GM19193 (cell line): ENCODE measurements around the gene GRIK4.

ENCODE experiments used
- POLR2A ChIP-seq: IDR thresholded peaks from 4 replicates; pipeline ENCODE4 v1.6.1; 2011; ENCODE audit not compliant: insufficient read depth, insufficient read length; ENCODE audit errors: extremely low read depth

The GRIK4 gene

DNA sequence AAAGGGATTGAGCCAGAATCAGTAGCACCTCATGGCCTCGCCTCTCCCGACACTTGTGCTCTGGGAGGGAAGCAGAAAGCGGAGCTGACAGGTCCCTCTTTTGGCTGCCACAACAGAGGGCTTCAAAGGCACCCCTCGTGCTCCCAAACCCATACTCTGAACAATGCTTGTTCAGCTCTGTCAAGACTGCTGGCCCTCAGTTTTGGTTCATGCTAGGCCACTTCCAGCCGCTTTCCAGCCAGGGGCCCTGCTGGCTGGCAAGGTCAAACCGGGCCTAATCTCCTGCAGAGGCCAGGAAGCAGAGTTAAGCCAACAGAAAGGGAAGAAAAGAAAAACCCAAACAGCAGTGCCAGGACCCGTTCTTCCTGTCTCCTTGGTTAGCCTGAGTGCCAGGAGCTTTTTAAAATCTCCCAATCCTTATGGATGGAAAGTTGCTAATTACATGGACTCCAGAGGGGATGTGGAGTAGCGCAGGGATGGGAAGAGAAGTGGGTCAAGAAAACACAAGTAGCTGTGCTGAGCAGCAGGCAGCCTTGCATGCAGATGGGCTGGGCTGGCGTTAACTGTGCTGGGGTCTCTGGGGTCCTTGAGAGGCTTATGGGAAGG, 150.6 kb downstream of the GRIK4 start:
- TF ChIP-seq POLR2A, result no peak

DNA sequence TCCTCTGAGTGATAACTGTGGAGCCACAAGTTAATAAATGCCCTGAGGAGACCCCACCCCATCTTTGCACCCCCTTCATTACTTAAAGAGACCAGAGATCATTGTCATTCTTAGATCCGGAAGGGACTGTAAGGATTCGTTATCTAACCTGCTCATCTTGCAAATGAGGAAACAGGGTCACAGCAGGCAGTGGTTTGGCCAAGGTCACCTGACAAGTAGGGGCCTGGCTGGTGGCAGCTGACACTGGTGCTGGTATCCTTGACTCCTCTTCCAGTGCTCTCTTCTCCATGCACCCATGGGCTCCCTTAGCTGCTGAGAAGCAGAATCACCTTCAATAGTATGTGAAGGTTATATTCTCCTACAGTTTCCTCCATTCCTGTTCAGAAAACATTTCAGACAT, 151.6 kb downstream of the GRIK4 start:
- no peak for TF ChIP-seq POLR2A

DNA sequence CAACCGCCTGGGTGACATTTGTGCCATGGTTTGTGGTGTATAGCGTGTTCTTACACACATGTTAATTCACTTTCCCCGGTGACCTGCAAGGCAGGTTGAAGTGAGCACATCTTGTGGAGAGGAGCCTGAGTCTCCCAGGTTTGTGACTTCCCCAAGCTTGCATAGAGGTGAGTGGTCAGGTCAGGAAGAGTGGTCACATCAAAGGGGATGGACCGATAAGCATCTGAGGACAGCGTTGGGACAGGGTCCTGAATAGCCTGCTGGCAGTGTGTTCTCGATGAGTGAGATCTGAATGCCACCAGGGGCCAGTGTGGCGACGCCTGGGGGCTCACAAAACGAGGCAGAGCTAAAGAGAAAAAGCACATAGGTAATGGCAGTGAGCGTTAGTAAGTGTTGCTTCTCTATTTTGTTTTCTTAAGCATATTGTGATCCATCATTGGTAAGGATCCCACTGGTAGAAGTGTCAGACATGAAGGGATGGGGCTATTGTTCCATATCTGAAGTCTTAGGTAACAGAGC, 154.6 kb downstream of the GRIK4 start:
- no peak for TF ChIP-seq POLR2A

DNA sequence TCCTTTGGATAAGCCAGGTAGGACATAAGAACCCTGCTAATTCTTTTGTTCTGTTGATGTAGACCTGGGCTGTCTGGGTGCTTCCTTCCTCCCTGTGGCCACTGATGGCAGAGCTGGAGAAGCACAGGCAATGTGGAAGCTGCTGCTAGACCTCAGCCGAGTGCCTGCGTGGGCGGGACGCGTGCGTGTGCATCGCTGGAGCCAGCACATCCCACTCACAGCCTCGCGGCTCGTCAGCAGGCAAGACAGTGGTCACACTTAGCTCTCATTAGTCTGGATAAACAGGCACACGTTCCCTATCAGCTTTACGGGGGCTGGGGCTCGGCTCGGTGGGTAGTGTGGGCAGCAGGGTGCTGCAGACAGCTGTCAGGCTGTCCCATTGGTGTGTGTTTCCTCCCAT, 155.7 kb downstream of the GRIK4 start:
- no peak for TF ChIP-seq POLR2A

DNA sequence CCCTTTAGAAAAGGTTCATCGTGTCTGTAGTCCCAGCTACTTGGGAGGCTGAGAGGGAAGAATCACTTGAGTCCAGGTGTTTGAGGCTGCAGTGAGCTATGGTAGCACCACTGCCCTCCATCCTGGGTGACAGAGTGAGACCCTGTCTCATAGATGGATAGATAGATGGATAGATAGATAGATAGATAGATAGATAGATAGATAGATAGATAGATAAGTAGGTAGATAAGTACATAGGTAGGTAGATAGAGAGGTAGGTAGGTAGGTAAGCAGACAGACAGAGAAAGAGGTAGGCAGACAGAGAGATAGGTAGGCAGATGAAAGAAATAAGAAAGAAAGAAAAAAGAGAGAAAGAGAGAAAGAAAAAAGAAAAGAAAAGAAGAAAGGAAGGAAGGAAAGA, 156.4 kb downstream of the GRIK4 start:
- TF ChIP-seq POLR2A, result no peak

DNA sequence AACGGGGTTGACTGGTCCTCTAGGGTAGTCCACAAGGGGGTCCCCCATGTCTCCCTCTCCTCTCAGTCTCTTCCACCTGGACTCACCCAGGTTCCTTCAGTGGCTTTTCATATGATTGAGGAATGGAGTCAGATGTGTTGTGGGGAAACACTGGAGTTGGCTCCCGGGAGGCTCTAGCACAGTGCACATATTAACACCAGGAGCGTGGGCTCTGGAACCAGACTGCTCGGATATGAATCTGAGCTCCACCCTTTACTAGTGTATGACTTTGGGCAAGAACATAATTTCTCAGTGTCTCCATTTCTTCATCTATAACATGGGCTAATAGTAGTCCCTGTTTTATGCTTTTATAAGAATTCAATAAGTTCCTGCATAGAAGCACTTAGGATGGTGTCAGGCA, 157.0 kb downstream of the GRIK4 start:
- no peak for TF ChIP-seq POLR2A

DNA sequence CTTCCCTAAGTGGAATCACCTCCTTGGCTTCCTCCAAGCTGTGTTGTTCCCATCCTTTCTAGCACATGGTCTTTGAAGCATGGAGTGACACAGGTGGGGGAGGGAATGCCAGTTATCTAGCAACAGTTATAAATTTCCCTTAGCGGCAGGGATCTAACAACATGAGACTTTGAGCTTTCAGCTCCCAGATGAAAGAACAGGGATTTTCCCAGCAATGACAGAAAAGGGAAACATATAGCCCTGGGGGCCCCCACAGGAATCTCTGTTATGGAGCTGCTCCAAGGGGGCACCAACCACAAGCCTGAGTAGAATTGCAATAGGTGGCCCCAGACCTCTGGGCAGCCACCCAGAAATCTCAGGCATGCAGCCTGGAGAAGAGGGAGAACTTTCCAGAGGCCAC, 163.0 kb downstream of the GRIK4 start:
- no peak for TF ChIP-seq POLR2A

DNA sequence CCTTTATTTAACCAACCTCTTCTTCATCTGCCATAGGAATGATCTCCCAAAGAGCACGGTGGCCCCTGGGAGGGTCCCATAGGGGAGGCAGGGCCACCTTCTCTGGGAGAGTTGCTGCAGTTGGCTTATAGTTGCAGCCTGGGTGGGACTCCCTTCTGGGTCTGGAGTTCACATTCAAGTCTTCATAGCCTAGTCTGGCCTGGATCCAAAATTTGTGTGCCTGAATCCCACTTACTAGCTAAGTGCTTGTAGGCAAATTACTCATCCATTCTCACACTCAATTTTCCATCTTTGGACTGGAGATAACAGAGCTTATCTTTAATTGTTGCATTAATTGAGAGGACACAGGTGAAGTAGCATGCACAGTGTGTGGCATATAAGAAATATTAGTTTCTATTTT, 163.6 kb downstream of the GRIK4 start:
- no peak for TF ChIP-seq POLR2A

DNA sequence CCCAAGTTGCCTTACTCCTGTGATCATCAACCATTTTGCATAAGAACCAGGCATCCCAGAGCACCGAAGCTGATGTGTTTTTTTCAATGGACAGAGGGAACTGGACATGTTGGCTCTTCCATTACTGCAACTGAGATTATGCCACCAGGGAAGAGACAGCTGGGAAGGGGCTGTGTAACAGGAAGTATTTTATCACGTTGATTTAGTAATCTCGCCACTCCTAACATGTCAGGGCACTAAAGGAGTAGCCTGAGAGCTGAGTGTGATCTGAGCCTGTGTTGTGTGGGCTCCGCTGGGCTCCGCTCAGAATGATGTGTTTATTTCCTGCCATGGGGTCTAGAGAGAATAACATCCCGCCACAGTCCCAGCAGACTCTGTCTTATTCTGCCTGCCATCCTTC, 165.4 kb downstream of the GRIK4 start:
- TF ChIP-seq POLR2A, result no peak

DNA sequence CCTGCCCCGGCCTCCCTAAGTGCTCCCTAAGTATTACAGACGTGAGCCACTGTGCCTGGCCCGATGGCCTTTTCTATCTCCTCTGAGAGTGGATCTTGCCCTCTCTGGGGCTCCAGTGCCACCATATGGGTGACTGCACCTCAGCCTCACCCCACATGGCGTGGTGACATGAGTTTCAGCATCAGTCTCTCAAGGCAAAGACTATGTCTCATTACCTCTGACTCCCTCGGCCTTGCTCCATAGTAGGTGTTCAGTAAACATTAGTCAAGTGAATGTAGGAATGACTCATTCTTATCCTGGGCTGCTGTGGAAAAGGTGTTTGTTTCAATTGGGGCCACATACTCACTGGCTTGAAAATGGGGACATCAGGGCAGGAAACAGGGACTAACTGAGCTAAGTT, 168.8 kb downstream of the GRIK4 start:
- no peak for TF ChIP-seq POLR2A

DNA sequence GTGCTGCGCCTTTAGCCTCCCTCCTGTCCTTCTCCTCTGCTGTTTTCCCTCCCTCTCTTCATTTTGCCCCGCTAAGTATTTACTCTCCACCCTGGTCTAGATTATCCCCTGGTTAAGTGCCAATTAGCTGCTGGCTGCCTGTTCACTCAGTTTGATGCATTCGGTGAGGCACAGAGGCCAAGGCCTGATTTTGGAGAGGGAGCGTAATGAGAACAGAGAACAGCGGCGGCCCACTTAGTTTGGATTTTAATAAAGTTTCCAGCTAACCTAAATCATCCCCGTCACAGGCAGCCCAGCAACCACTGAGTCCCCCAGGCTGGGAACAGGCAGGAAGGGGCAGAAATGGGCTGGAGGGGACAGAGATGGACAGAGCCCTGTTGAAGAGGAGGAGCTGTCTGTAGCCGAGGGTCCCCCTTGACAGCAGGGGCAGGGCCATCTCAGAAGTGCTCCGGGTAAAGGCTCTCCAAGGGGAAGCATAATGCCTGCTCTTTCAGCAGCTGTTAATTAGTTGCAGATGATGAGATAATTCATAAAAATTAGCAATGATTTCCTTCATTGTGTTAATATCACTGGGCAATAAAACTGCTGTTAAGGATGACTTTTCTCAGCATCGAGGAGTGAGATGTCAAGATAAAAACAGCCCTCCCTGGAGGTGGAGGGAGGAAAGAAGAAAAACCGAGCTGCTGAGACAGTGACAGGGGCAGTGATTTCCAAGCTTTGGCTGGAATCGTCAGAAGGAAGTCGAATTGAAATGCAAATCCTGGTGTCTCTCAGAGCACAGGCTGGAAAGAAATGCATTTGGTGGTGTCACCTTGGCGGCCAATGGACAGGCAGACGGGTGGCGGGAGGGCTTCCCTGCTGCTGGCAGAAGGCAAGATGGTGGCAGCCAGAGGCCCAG, 170.1 kb downstream of the GRIK4 start:
- TF ChIP-seq POLR2A, result no peak

DNA sequence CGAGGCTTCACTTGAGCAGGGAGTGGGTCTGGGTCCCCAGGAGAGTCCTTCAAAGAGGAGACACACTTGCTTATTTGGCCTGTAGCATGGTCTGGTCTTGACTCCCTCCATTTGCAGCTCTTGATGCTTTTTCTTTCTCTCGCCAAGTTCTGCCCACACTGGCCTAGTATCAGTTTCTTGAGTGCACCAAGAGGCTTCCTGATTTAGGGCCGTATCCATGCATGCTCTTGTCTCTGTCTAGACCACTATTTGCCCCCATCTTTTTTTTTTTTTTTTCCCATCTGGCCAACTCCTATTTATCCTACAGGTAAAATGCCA, 170.7 kb downstream of the GRIK4 start:
- no peak for TF ChIP-seq POLR2A

DNA sequence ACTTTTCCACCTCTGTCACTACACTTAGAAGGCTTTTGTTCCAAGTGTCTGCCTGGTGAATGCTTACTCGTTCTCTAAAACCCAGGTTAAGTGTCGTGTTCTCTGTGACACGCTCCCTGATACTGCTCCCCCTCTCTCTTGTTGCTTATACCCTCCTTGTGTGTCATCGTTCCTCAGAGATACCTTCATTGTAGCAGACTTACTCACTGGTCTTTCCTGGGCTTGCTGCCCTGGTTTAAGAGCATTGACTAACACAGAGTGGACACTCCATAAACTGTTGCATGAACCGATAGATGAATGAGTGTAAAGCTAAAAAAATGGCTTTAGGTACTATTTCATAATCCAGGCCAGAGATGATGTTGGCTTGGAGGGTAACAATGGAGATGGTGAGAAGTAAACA, 171.3 kb downstream of the GRIK4 start:
- no peak for TF ChIP-seq POLR2A

DNA sequence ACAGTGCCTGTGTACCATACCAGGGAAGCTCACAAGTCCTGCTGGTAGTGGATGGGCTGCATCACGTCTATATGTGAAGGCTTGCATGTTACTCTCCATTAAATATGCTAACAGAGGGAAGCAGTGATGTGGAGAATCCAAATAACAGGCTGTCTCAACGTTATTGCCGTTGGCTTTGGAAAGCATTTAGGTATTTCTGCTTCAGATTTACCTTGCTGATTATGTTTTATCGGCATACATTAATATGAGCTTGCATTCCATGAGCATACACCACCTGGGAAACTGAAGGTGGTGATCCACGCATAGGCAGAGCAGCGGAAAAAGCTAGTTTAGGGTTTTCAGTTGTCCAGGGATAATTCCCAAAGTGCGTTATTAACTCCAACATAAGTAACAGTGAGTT, 175.0 kb downstream of the GRIK4 start:
- no peak for TF ChIP-seq POLR2A

DNA sequence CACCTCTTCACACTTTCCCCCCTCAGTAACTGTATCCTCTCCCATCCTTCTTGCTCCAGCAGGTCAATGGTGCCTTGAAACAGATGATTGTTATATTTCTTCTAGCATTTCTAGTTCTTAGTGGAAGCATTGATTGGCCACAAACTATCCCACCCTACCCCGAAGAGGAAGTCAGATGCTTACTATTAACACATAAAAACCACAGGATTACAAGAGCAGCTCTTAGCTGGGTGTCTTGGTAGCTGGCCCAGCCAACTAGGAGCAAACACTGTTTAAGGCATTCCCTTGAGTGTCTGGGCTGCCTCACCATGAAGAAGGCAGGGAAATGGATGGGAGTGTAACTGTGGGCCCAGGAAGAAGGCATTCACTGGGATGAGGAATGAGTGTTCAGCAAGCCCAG, 176.6 kb downstream of the GRIK4 start:
- TF ChIP-seq POLR2A, result no peak

DNA sequence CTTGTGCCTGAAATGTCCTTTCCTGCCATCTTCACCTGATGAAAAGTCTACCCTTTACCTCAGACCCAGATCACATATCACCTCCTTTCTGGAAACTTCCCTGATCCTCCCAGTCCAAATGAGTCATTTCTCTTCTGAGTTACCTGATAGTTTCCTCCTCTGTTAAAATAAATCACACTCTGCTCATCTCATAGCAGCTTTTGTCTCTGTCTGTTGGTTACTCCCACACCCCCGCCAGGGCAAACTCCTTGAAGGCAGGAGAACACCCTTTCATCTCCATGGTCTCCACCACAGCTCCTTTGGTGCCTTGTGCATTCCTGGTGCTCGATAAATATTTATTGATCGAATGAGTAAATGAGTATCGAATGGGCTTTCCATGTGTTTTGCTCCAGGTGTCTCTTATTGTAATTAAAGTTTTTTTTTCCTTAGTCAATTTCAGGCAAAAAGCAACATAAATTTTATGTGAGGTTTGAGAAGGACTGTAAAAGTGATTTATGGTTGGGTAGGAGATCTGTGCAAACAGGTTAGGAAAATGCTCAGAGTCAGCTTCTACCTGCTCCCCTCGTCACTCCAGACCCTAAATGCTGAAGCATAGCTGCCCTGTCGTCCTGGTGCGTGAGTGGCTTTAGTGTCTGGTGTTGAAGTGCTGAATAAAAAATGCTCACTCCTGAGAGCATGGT, 178.2 kb downstream of the GRIK4 start:
- TF ChIP-seq POLR2A, result no peak
